ENCODE data around the gene ZNF124.

DNA sequence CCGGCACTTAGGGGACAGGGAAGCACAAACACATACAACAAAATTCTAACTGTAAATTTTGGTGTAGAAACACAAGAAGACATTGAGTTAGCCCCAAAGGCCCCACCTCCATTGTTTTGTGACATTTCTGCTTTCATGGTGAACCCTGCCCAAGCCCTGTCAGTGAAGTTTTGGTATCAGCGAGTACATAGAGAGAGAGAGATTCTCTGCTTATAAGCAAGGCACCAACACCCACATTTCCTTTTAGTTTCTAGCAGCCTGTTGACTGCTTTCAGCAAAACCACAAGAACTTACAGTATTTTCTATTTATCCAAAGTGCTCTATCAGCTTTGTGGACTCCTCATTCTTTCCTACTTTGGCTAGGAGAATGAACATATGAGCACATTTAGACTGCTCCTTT lies 24.0 kb downstream of the ZNF124 start:
- TF ChIP-seq, protein P1, sequence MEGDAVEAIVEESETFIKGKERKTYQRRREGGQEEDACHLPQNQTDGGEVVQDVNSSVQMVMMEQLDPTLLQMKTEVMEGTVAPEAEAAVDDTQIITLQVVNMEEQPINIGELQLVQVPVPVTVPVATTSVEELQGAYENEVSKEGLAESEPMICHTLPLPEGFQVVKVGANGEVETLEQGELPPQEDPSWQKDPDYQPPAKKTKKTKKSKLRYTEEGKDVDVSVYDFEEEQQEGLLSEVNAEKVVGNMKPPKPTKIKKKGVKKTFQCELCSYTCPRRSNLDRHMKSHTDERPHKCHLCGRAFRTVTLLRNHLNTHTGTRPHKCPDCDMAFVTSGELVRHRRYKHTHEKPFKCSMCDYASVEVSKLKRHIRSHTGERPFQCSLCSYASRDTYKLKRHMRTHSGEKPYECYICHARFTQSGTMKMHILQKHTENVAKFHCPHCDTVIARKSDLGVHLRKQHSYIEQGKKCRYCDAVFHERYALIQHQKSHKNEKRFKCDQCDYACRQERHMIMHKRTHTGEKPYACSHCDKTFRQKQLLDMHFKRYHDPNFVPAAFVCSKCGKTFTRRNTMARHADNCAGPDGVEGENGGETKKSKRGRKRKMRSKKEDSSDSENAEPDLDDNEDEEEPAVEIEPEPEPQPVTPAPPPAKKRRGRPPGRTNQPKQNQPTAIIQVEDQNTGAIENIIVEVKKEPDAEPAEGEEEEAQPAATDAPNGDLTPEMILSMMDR (IDR thresholded peaks at IDR 0.05): no peak
- TF ChIP-seq ELF1 (IDR thresholded peaks at IDR 0.05) (no peak), GABPA (IDR thresholded peaks at IDR 0.05; ENCODE audit: low read depth) (no peak), POLR2AphosphoS5 (IDR thresholded peaks at IDR 0.05; ENCODE audit: low read depth, low read length) (no peak), FOSL2 (IDR thresholded peaks at IDR 0.05; ENCODE audit: borderline replicate concordance, low read depth) (no peak), NRF1 (IDR thresholded peaks at IDR 0.05; ENCODE audit: low read depth, low read length) (no peak), RAD21 (IDR thresholded peaks at IDR 0.05; ENCODE audit: low read length) (no peak), EP300 (IDR thresholded peaks at IDR 0.05; ENCODE audit: borderline replicate concordance in 1 of 2, low read depth in 1 of 2, low read length in 1 of 2) (no peak), MXI1 (IDR thresholded peaks at IDR 0.05; ENCODE audit: low read depth, low read length) (no peak), RXRA (IDR thresholded peaks at IDR 0.05; ENCODE audit: borderline replicate concordance, low read depth) (no peak)
- TF ChIP-seq, protein P2, sequence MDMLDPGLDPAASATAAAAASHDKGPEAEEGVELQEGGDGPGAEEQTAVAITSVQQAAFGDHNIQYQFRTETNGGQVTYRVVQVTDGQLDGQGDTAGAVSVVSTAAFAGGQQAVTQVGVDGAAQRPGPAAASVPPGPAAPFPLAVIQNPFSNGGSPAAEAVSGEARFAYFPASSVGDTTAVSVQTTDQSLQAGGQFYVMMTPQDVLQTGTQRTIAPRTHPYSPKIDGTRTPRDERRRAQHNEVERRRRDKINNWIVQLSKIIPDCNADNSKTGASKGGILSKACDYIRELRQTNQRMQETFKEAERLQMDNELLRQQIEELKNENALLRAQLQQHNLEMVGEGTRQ (IDR thresholded peaks at IDR 0.05; ENCODE audit: borderline replicate concordance, low read depth, low read length): no peak

Measured in SK-N-SH (cell line).